SK-N-SH treated with all-trans-retinoic acid at 6 μM for 48 hours (cell line): ENCODE data around the gene LSS.

Source experiments
- ARNTL ChIP-seq: fragments of 450-650 bp; formaldehyde crosslinking; IDR thresholded peaks from 2 replicates; pipeline ENCODE4 v1.5.0; 2020; ENCODE audit warnings: low read depth, mild to moderate bottlenecking, moderate library complexity, borderline replicate concordance
- BACH2 ChIP-seq: fragments of 250-450 bp; sonication (Bioruptor Pico); IDR thresholded peaks from 2 replicates; pipeline ENCODE4 v1.9.0; 2021; ENCODE audit warnings: mild to moderate bottlenecking, borderline replicate concordance
- ISL1 ChIP-seq: fragments of 250-450 bp; sonication (Bioruptor Pico); IDR thresholded peaks from 2 replicates; pipeline ENCODE4 v2.1.2; 2022; ENCODE audit warnings: mild to moderate bottlenecking, moderate library complexity
- PATZ1 ChIP-seq: fragments of 250-450 bp; sonication (Bioruptor Pico); IDR thresholded peaks from 2 replicates; pipeline ENCODE4 v1.8.0; 2020; ENCODE audit warnings: mild to moderate bottlenecking, moderate library complexity, borderline replicate concordance
- RARB ChIP-seq: fragments of 250-450 bp; sonication (Bioruptor Pico); IDR thresholded peaks from 2 replicates; pipeline ENCODE4 v1.8.0; 2021; ENCODE audit warnings: mild to moderate bottlenecking, moderate library complexity
- SNAI2 ChIP-seq: fragments of 250-450 bp; sonication (Bioruptor Pico); IDR thresholded peaks from 2 replicates; pipeline ENCODE4 v1.5.0; 2020; ENCODE audit warnings: mild to moderate bottlenecking, moderate library complexity
- TOX ChIP-seq: fragments of 250-450 bp; sonication (Bioruptor Pico); IDR thresholded peaks from 2 replicates; pipeline ENCODE4 v1.8.0; 2021; ENCODE audit warnings: mild to moderate bottlenecking, moderate library complexity, borderline replicate concordance
- ZFP3 ChIP-seq: fragments of 250-450 bp; sonication (Bioruptor Pico); IDR thresholded peaks from 2 replicates; pipeline ENCODE4 v1.5.0; 2020; ENCODE audit warnings: mild to moderate bottlenecking, moderate library complexity
- ZFP30 ChIP-seq: fragments of 450-650 bp; formaldehyde crosslinking; IDR thresholded peaks from 2 replicates; pipeline ENCODE4 v1.5.0; 2022; ENCODE audit warnings: mild to moderate bottlenecking, moderate library complexity
- TF ChIP-seq, protein P1 (sequence below): fragments of 250-450 bp; sonication (Bioruptor Pico); IDR thresholded peaks from 2 replicates; pipeline ENCODE4 v1.8.0; 2021; ENCODE audit warnings: low read depth, mild to moderate bottlenecking, moderate library complexity, borderline replicate concordance
- TF ChIP-seq, protein P2 (sequence below): fragments of 250-450 bp; sonication (Bioruptor Pico); IDR thresholded peaks from 2 replicates; pipeline ENCODE4 v1.5.1; 2020; ENCODE audit warnings: low read depth, mild to moderate bottlenecking, moderate library complexity

DNA sequence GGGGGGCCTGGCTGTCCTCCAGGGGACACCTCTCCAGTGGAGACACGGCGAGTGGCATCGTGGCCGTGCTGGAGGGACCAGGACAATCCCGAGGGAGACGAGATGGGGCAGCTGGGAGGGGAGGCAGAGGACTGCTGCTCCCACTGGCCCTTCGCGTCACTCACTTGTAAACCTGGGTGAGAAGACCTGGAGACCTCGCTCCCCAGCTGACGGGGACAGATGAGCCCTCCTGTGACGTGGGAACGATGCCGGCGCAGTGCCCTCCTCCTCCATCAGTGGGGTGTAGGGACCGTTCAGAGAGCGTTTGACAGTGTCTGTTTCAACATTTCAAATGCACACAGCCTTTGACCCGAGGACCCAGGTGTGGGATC lies 48.9 kb downstream of the LSS start:
- TF ChIP-seq, protein P1, sequence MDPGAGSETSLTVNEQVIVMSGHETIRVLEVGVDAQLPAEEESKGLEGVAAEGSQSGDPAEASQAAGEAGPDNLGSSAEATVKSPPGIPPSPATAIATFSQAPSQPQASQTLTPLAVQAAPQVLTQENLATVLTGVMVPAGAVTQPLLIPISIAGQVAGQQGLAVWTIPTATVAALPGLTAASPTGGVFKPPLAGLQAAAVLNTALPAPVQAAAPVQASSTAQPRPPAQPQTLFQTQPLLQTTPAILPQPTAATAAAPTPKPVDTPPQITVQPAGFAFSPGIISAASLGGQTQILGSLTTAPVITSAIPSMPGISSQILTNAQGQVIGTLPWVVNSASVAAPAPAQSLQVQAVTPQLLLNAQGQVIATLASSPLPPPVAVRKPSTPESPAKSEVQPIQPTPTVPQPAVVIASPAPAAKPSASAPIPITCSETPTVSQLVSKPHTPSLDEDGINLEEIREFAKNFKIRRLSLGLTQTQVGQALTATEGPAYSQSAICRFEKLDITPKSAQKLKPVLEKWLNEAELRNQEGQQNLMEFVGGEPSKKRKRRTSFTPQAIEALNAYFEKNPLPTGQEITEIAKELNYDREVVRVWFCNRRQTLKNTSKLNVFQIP = no peak
- no peak for TF ChIP-seq TOX (CRISPR knock-in tag)
- TF ChIP-seq ZFP30 (CRISPR knock-in tag) = no peak
- TF ChIP-seq, protein P2, sequence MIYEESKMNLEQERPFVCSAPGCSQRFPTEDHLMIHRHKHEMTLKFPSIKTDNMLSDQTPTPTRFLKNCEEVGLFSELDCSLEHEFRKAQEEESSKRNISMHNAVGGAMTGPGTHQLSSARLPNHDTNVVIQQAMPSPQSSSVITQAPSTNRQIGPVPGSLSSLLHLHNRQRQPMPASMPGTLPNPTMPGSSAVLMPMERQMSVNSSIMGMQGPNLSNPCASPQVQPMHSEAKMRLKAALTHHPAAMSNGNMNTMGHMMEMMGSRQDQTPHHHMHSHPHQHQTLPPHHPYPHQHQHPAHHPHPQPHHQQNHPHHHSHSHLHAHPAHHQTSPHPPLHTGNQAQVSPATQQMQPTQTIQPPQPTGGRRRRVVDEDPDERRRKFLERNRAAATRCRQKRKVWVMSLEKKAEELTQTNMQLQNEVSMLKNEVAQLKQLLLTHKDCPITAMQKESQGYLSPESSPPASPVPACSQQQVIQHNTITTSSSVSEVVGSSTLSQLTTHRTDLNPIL (CRISPR knock-in tag) = no peak
- no peak for TF ChIP-seq ZFP3 (CRISPR knock-in tag)
- no peak for TF ChIP-seq ISL1 (CRISPR knock-in tag)
- no peak for TF ChIP-seq PATZ1 (CRISPR knock-in tag)
- no peak for TF ChIP-seq ARNTL (CRISPR knock-in tag)
- no peak for TF ChIP-seq RARB
- no peak for TF ChIP-seq BACH2
- no peak for TF ChIP-seq SNAI2 (CRISPR knock-in tag)
